C1 segment of cervical spinal cord (tissue), 14 donors: ENCODE data around the gene MRO.
"Not testable (repeated sequence)": the region's sequence is repeated elsewhere in the genome, so short reads cannot be mapped to it uniquely, and the experiment has no call there.

Experiments used
- DNase-seq, 14 donors: peaks; one replicate each; lab custom pipeline; 2025; lab: John Stamatoyannopoulos, UW

The MRO gene

GRCh38 chr18:50819728-50820378 is at the start of gene MRO:
MRO (minus strand) TSS chr18:50820016; CDS start chr18:50809400, 10,616 bp downstream.
- peak; percentile 20 to 91 (median 74) for DNase-seq

GRCh38 chr18:50869150-50869549 is 49.3 kb upstream of the MRO start:
- DNase-seq = no peak

- DNase-seq = no peak
Measured at GRCh38 chr18:50866765-50867164, 46.9 kb upstream of the MRO start.

GRCh38 chr18:50863840-50864375 is 44.1 kb upstream of the MRO start:
- DNase-seq = no peak

DNA sequence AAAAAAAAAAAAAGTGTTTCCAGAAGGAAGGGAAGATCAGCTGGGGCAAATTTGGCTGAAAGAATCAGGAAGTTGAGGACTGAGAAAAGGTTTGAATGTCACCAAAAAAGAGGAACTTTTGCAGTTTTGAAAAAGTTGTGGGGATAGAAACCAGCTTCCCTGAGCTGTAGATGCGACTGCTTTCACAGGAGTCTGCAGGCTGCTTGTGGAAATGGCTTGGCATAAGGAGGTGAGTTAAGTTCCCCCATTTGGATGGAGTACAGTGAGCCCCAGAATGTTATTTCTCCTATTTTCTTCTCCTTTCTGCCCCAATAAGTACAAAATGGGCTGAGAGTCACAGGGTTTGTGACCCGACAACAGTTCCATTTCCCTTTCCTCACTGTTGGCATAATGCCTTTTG is 42.6 kb upstream of the MRO start:
- peak in 1 of 14 donors; percentile 16 for DNase-seq

DNA sequence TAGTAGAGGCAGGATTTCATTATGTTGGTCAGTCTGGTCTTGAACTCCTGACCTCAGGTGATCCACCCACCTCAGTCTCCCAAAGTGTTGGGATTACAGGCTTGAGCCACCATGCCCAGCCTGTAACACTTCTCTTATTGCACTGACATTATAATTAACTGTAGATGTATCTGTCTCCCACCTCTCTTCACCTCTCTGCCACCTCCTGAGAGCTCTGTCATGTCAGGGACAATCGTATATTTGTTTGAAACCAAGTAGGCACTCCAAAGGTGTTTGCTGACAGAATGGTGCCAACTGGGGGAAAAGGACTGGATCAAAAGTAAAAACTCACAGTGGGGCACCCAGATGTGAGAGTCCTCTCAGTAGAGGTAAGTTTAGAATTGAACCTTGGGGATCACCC is 41.8 kb upstream of the MRO start:
- DNase-seq = no peak

GRCh38 chr18:50859793-50860555 is 40.2 kb upstream of the MRO start:
- no peak for DNase-seq

- no peak for DNase-seq
Measured at GRCh38 chr18:50857694-50858093, 37.9 kb upstream of the MRO start.

DNA sequence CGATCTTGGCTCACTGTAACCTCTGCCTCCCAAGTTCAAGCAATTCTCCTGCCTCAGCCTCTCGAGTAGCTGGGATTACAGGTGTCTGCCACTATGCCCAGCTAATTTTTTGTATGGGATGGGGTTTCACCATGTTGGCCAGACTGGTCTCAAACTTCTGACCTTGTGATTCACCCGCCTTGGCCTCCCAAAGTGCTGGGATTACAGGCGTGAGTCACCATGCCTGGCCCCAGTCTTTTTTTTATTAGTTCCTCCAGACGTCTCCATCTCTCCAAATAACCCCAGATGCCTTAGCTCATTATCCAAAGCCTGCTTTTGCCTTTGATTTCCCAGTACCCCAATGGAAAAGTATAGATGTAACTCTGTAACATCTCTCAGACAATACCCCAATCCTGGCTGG is 37.4 kb upstream of the MRO start:
- not testable (repeated sequence) for DNase-seq

GRCh38 chr18:50855976-50856757 is 36.4 kb upstream of the MRO start:
- no peak for DNase-seq

- DNase-seq = peak in 1 of 14 donors; percentile 20
Measured at GRCh38 chr18:50853863-50854271, 34.1 kb upstream of the MRO start.

DNA sequence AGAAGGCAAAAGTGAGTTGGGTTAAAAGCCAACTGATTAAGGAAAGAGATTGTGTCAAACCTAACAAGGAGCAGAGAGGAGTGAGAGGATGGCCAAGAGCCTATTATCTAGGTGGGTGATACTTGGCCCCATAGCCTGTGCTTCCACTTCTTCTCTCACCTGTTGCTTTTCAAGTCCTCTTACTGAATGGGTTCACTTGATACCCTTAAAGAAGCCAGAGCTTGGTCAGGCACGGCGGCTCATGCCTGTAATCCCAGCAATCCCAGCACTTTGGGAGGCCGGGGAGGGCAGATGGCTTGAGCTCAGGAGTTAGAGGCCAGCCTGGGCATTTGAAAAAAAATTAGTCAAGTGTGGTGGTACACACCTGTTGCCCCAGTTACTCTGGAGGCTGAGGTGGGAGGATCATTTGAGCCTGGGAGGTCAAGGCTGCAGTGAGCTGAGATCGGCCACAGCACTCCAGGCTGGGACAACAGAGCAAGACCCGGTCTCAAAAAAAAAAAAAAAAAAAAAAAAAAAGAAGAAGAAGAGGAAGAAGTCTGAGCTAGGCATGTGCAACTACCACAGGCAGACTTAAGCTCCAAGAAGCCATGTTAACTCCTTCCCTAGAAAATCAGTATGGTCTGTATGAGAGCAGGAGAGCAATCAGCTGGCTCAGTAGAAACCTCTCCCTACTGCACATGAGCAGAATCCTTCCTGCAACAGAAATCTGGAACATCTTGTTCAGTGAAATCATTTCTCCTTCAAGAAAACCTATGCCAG is 30.7 kb upstream of the MRO start:
- DNase-seq = no peak

DNA sequence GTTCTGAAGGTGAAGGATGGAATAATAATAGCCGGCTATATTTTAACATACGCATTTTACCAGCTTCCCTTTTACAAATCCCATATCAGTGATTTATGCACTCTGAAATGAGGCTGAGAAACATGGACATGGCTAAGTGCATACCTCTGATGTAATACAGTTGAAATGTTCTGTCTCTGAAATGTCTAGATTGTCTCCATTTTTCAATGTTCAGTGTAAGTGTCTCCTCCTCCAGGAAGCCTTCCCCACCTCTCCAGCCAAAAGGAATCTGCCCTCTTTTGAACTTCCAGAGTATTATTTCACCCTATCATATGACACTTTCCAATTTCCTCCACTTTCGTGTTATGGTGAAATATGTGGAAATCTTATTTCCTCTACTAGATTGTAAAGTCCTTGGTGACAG is 29.6 kb upstream of the MRO start:
- no peak for DNase-seq

DNA sequence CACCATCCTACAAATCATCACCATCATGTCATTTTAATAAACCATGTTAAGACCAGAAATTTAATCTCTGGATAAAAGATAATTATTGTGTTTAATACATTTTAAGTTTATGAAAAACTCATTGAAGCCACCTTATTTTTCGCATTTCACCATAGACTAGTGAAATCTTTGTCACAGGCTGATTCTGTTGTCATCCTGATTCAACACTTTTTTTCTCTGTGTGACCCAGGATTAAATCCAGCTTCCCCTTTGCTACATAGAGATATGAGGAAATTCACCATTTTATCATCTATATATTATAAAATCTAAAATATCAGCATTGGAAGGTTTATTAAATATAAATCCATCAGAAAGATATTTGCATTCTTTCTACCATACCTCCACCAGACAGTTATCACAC is 29.2 kb upstream of the MRO start:
- DNase-seq = no peak

- no peak for DNase-seq
Measured at GRCh38 chr18:50848061-50848551, 28.3 kb upstream of the MRO start.

DNA sequence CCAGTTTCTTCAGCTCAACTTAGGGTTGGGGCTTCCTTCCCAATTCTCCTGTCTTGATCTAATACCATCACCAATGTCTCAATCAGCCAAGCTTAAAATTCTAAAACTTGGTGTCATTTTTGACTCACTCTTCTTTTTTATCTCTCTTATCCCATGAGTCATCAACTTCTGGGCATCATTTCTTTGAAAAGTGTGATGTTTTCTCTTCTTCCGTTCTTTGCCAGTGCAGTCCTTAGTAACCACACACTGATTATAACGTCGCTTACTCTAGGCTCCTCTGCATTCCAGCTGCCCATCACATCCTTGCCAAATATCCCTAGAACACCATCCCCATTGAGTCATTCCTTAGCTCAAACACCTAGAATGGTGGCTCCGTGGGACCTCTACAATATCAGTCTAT is 27.4 kb upstream of the MRO start:
- no peak for DNase-seq

GRCh38 chr18:50844960-50845359 is 25.1 kb upstream of the MRO start:
- no peak for DNase-seq

DNA sequence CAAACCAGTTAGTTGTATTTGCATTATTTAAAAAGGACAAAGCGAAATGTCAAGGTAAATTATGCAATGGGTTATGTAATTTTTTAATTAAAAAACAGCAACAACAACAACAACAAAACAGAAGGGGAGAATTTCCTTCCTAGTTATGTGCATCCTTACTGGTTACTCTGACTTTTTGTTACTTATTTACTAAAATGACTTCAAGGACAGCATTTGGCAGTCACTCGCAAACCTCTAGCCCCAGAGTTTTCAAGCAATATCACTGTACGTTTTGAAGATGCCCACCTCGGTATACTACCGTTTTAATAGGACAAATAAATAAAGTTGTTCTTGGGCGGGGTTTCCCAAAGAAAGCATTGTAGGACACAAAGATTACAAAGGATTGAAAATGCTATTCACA is 24.7 kb upstream of the MRO start:
- no peak for DNase-seq

DNA sequence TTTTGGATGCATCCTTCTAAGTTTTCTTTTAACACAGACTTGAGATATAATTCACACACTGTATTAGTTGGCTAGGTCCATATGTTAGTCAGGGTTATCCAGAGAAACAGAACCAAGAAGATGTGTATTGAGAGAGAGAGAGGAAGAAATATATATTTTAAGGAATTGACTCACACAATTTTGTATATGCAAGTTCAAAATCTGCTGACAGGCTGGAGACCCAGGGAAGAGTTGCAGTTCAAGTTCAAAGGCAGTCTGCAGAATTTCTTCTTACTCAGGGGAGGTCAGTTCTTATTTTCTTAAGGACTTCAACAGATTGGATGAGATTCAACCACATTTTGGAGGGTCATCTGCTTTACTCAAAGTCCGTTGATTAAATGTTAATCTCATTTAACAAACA is 23.0 kb upstream of the MRO start:
- no peak for DNase-seq

- DNase-seq = no peak
Measured at GRCh38 chr18:50839996-50840395, 20.2 kb upstream of the MRO start.

DNA sequence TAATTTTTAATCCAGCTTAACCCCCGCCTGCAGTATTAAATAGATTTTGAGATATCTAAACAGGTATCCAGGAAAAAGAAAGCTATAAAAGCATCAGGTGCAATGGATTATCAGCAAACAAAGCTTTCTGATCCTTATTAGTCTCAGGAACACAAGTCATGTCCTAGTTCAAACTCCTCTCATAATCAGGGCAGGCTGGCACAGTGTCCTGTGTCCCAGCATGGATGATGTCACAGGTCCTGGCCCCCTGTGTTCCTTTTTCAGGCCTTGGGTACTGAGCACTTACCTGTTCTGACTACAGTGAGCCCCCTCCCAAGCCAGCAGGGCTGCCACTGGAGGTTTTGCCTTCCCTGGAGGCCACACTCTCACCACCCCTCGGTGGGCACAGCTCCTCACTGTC is 19.5 kb upstream of the MRO start:
- DNase-seq = no peak
